IMR-90 (cell line): ENCODE measurements around the gene KCNQ5. TPM values are rescaled to one million over a fixed set of nuclear protein-coding genes. Genes with fewer than 3 reads are reported as not detected.

ENCODE experiments used
- ATAC-seq: fragments of 200-7000 bp; cut with Tn5 transposase; 2 replicates; pipeline ENCODE4 v1.9.1; 2020; ENCODE audit warnings: low read depth, mild to moderate bottlenecking, moderate library complexity
- BruUV-seq: library from RNA; stranded (reverse); fragments of 400-500 nt; replicated peaks from 2 replicates; lab custom pipeline; 2021; lab: Mats Ljungman, UMichigan
- CTCF ChIA-PET: fragments of 300-600 bp; formaldehyde crosslinking; extraction: SDS; loops from one replicate; lab custom pipeline; 2021; ENCODE audit warnings: antibody characterized with exemption; lab: Yijun Ruan, JAX
- POLR2A ChIA-PET: fragments of 300-600 bp; sonication (Branson Sonifier 250); formaldehyde crosslinking; loops from one replicate; lab custom pipeline; 2022; ENCODE audit warnings: antibody characterized with exemption; ENCODE audit not compliant: unreplicated experiment; lab: Charles Lee
- DNase-seq: peaks from one replicate; pipeline ENCODE4 v3.0.0; 2013
- H2AFZ ChIP-seq: replicated peaks from 2 replicates; pipeline ENCODE3; 2013; ENCODE audit warnings: low read length, mild to moderate bottlenecking; ENCODE audit not compliant: poor library complexity
- H2AK5ac ChIP-seq: 2 replicates; pipeline ENCODE4 v1.6.1; 2013; ENCODE audit warnings: low read depth, low read length, inconsistent platforms
- H2AK9ac ChIP-seq: replicated peaks from 2 replicates; pipeline ENCODE3; 2013; ENCODE audit warnings: mild to moderate bottlenecking, low read depth, low read length, moderate library complexity; ENCODE audit not compliant: poor library complexity
- H2BK120ac ChIP-seq: 2 replicates; pipeline ENCODE4 v1.6.1; 2013; ENCODE audit warnings: low read depth, low read length, inconsistent platforms
- H2BK15ac ChIP-seq: 3 replicates; pipeline ENCODE4 v1.6.1; 2013; ENCODE audit warnings: low read depth, low read length, inconsistent platforms
- H2BK20ac ChIP-seq: 2 replicates; pipeline ENCODE4 v1.6.1; 2013; ENCODE audit warnings: low read depth, mild to moderate bottlenecking, inconsistent platforms, low read length, moderate library complexity
- H2BK5ac ChIP-seq: 2 replicates; pipeline ENCODE4 v1.6.1; 2013; ENCODE audit warnings: mild to moderate bottlenecking, low read depth, low read length, inconsistent platforms; ENCODE audit not compliant: poor library complexity, severe bottlenecking
- H3K14ac ChIP-seq: replicated peaks from 2 replicates; pipeline ENCODE4 v1.6.1; 2013; ENCODE audit warnings: low read depth, low read length, inconsistent platforms
- H3K18ac ChIP-seq: 2 replicates; pipeline ENCODE4 v1.6.1; 2013; ENCODE audit warnings: low read depth, low read length, control low read depth
- H3K23ac ChIP-seq: 2 replicates; pipeline ENCODE4 v1.6.1; 2013; ENCODE audit warnings: low read depth, low read length, inconsistent platforms
- H3K27ac ChIP-seq: 2 replicates; pipeline ENCODE4 v1.5.1; 2013; ENCODE audit warnings: mild to moderate bottlenecking, control low read depth, low read length; ENCODE audit not compliant: insufficient read depth
- H3K27me3 ChIP-seq: 2 replicates; pipeline ENCODE4 v1.6.1; 2013; ENCODE audit warnings: low read length; ENCODE audit not compliant: control insufficient read depth, insufficient read depth
- H3K36me3 ChIP-seq: 2 replicates; pipeline ENCODE4 v1.6.1; 2013; ENCODE audit warnings: low read length, mixed read lengths; ENCODE audit not compliant: control insufficient read depth, insufficient read depth
- H3K4ac ChIP-seq: 2 replicates; pipeline ENCODE4 v1.6.1; 2013; ENCODE audit warnings: low read depth, low read length, inconsistent platforms
- H3K4me1 ChIP-seq: 2 replicates; pipeline ENCODE4 v1.6.1; 2013; ENCODE audit warnings: low read length, mixed read lengths; ENCODE audit not compliant: control insufficient read depth, insufficient read depth
- H3K4me2 ChIP-seq: 2 replicates; pipeline ENCODE4 v1.6.1; 2013; ENCODE audit warnings: low read depth, mild to moderate bottlenecking, control low read depth, low read length, moderate library complexity
- H3K4me3 ChIP-seq: 2 replicates; pipeline ENCODE4 v1.5.1; 2013; ENCODE audit warnings: low read depth, mild to moderate bottlenecking, control low read depth, low read length, moderate library complexity; ENCODE audit not compliant: insufficient read depth
- H3K56ac ChIP-seq: 2 replicates; pipeline ENCODE4 v1.6.1; 2013; ENCODE audit warnings: low read length, inconsistent platforms; ENCODE audit not compliant: insufficient read depth; ENCODE audit errors: extremely low read depth
- H3K79me1 ChIP-seq, 2 experiments: 2 replicates each; pipeline ENCODE4 v1.6.1; 2013; ENCODE audit warnings: low read length in 2 of 2, inconsistent platforms in 1 of 2, low read depth in 1 of 2
- H3K9ac ChIP-seq: 2 replicates; pipeline ENCODE4 v1.6.1; 2013; ENCODE audit warnings: low read depth, low read length, control low read depth
- H3K9me1 ChIP-seq: 2 replicates; pipeline ENCODE4 v1.6.1; 2013; ENCODE audit warnings: low read length, inconsistent platforms; ENCODE audit not compliant: insufficient read depth
- H3K9me3 ChIP-seq: 2 replicates; pipeline ENCODE4 v1.6.1; 2013; ENCODE audit warnings: low read length; ENCODE audit not compliant: control insufficient read depth, insufficient read depth
- H4K20me1 ChIP-seq: 2 replicates; pipeline ENCODE4 v1.6.1; 2013; ENCODE audit warnings: low read length, inconsistent platforms; ENCODE audit not compliant: insufficient read depth
- H4K5ac ChIP-seq: 2 replicates; pipeline ENCODE4 v1.6.1; 2013; ENCODE audit warnings: mild to moderate bottlenecking, low read depth, low read length, control low read depth
- H4K8ac ChIP-seq, 2 experiments: 2 replicates each; pipeline ENCODE4 v1.6.1; 2013; ENCODE audit warnings: low read depth in 2 of 2, low read length in 2 of 2, control low read depth in 1 of 2, inconsistent platforms in 1 of 2
- H4K91ac ChIP-seq: 2 replicates; pipeline ENCODE4 v1.6.1; 2013; ENCODE audit warnings: low read depth, low read length, inconsistent platforms; ENCODE audit not compliant: insufficient read depth
- BHLHE40 ChIP-seq: fragments of 150-350 bp; IDR thresholded peaks from 2 replicates; pipeline ENCODE4 v1.6.1; 2016; ENCODE audit warnings: mild to moderate bottlenecking, low read depth, low read length
- CEBPB ChIP-seq: IDR thresholded peaks from 2 replicates; pipeline ENCODE4 v1.6.1; 2012; ENCODE audit warnings: low read depth, low read length, improper control_type of control experiment
- dilution Hi-C: fragments of 300-500 bp; cut with HindIII; formaldehyde crosslinking; loops from one replicate; pipeline ENCODE4 v1.14.3; 2018; ENCODE audit warnings: low sequenced_read_pairs; ENCODE audit not compliant: unreplicated experiment
- in situ Hi-C: fragments of 300-500 bp; cut with MboI; formaldehyde crosslinking; loops from 3 replicates; pipeline ENCODE4 v1.14.3; 2019; ENCODE audit warnings: low sequenced_read_pairs, inconsistent platforms, mixed read lengths
- intact Hi-C: fragments of 100-400 bp; cut with micrococcal nuclease; formaldehyde crosslinking; loops from 2 replicates; pipeline ENCODE4 v1.10.0; 2022
- polyA plus RNA-seq, 3 experiments: library from polyadenylated mRNA; depleted of rRNA; stranded (reverse); fragments of >200 nt; gene quantifications; 2 replicates each; pipeline ENCODE4 v1.2.3, GENCODE V29; 2012; ENCODE audit warnings: low replicate concordance in 1 of 3
- total RNA-seq: library from RNA; depleted of rRNA; stranded (reverse); fragments of >200 nt; gene quantifications from 2 replicates; pipeline ENCODE4 v1.2.3, GENCODE V29; 2012
- TF ChIP-seq, protein P1 (sequence below): fragments of 150-350 bp; IDR thresholded peaks from 2 replicates; pipeline ENCODE4 v1.6.1; 2017; ENCODE audit warnings: mild to moderate bottlenecking, antibody characterized with exemption, low read length, low read depth
- TF ChIP-seq, protein P2 (sequence below): conservative IDR thresholded peaks from 2 replicates; pipeline ENCODE4 v1.5.1; 2012; ENCODE audit warnings: mild to moderate bottlenecking, low read depth, low read length, improper control_type of control experiment

The KCNQ5 gene
- total and polyA plus RNA-seq, 2 of the 4 experiments (the other 2 are of a cell fraction): 0.75 to 1.3 TPM

DNA sequence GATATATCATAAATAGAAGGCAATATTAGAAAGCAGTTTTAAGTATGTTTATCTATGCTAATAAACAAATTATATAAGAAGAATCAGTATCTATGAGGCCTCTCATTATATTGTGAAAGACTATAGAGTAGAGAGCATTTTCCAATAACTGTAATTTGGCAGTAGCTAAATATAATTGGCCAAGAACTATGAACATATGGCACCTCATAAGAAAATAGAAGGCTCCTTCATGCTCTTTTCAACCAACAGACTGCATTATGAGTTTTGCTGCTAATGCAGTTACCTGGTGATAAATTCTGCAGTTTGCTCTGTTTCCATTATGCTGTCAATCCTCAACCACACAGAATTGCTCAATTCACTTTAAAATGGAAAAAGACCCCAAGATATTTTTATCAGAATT, 382.4 kb downstream of the KCNQ5 start:
- H3K23ac ChIP-seq: no peak overlapping the region
- H2AK5ac ChIP-seq: no peak overlapping the region
- H4K8ac ChIP-seq: no peak overlapping the region
- intact Hi-C loops: no loop called here
- no peak overlapping the region for H4K5ac ChIP-seq
- no peaks in the 10 kb centered on the region for H4K20me1 ChIP-seq
- TF ChIP-seq, protein P1, sequence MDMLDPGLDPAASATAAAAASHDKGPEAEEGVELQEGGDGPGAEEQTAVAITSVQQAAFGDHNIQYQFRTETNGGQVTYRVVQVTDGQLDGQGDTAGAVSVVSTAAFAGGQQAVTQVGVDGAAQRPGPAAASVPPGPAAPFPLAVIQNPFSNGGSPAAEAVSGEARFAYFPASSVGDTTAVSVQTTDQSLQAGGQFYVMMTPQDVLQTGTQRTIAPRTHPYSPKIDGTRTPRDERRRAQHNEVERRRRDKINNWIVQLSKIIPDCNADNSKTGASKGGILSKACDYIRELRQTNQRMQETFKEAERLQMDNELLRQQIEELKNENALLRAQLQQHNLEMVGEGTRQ: no peak
- no peak for TF ChIP-seq CEBPB
- no peak for TF ChIP-seq BHLHE40
- TF ChIP-seq, protein P2, sequence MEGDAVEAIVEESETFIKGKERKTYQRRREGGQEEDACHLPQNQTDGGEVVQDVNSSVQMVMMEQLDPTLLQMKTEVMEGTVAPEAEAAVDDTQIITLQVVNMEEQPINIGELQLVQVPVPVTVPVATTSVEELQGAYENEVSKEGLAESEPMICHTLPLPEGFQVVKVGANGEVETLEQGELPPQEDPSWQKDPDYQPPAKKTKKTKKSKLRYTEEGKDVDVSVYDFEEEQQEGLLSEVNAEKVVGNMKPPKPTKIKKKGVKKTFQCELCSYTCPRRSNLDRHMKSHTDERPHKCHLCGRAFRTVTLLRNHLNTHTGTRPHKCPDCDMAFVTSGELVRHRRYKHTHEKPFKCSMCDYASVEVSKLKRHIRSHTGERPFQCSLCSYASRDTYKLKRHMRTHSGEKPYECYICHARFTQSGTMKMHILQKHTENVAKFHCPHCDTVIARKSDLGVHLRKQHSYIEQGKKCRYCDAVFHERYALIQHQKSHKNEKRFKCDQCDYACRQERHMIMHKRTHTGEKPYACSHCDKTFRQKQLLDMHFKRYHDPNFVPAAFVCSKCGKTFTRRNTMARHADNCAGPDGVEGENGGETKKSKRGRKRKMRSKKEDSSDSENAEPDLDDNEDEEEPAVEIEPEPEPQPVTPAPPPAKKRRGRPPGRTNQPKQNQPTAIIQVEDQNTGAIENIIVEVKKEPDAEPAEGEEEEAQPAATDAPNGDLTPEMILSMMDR: no peak
- H3K14ac ChIP-seq: no peak overlapping the region
- no peaks in the 10 kb centered on the region for H3K9me3 ChIP-seq
- H4K91ac ChIP-seq: no peak overlapping the region
- H3K18ac ChIP-seq: no peak overlapping the region
- H2BK20ac ChIP-seq: no peak overlapping the region
- no peaks in the 10 kb centered on the region for H3K9me1 ChIP-seq
- H2BK120ac ChIP-seq: no peak overlapping the region
- no peaks in the 10 kb centered on the region for H3K36me3 ChIP-seq
- no peak overlapping the region for H3K56ac ChIP-seq
- H3K9ac ChIP-seq: no peak overlapping the region
- no TSS peak for BruUV-seq
- H3K27me3 ChIP-seq: no peaks in the 10 kb centered on the region
- DNase-seq (no peak), ATAC-seq (no peak)
- H2BK15ac ChIP-seq: no peak overlapping the region
- H3K4me1 ChIP-seq: no peaks in the 10 kb centered on the region
- ChIA-PET CTCF (no interaction called here), POLR2A (no interaction called here)
- no peak overlapping the region for H3K4ac ChIP-seq
- no peak overlapping the region for H3K4me3 ChIP-seq
- dilution Hi-C loops: no loop called here
- H3K79me1 ChIP-seq: no peaks in the 10 kb centered on the region
- in situ Hi-C loops: no loop called here
- no peak overlapping the region for H2AK9ac ChIP-seq
- no peak overlapping the region for H3K4me2 ChIP-seq
- H2AFZ ChIP-seq: no peak overlapping the region
- no peak overlapping the region for H3K27ac ChIP-seq
- no peak overlapping the region for H2BK5ac ChIP-seq
